ENCODE results near the gene HNRNPC.

GRCh38 chr14:21308479-21309237, 39.4 kb upstream of the HNRNPC start:
- TF ChIP-seq CTCF (IDR thresholded peaks at IDR 0.05) (no peak), POLR2A (IDR thresholded peaks at IDR 0.05) (peak in 1 of 2 donors; percentile 75)

Data from thyroid gland (tissue), 4 donors.